ENCODE data around the gene FUOM.
A peak's percentile ranks its signal among the peaks of the same experiment; 100 is the strongest.

FUOM gene

GRCh38 chr10:133361227-133361626, 3.4 kb upstream of the FUOM start:
- H3K4me3 ChIP-seq (ENCODE audit: low read length in 2 of 2) = no peak overlapping the region
- H3K14ac ChIP-seq (ENCODE audit: low read length) = no peak overlapping the region
- no peak overlapping the region for H3K23ac ChIP-seq (ENCODE audit: low read depth, low read length, poor library complexity)
- no peak for DNase-seq (ENCODE audit: low spot score)
- peaks cover 0 to 6% of the 10 kb centered on the region in 2 donors for H3K4me1 ChIP-seq (ENCODE audit: control insufficient read depth in 2 of 2, insufficient read depth in 1 of 2, low read depth in 1 of 2, low read length in 2 of 2)
- no peak overlapping the region for H2BK12ac ChIP-seq (ENCODE audit: low read length)
- H3K4me2 ChIP-seq (ENCODE audit: insufficient read depth, low read length, poor library complexity, severe bottlenecking) = no peak overlapping the region
- peaks cover 6% of the 10 kb centered on the region for H3K79me1 ChIP-seq (ENCODE audit: low read depth, low read length)
- H2AK5ac ChIP-seq (ENCODE audit: low read depth, low read length) = no peak overlapping the region
- no peak overlapping the region for H2BK120ac ChIP-seq (ENCODE audit: low read depth, low read length)
- no CpG with 5 or more reads among the region's 5 CpGs for WGBS, 2 donors (ENCODE audit: extremely low coverage in 2 of 2, insufficient read length in 2 of 2, insufficient replicate concordance in 1 of 2)
- H3K9me3 ChIP-seq (replicated peaks in 1 of 2; ENCODE audit: control insufficient read depth in 2 of 2, insufficient read depth in 1 of 2, low read depth in 1 of 2, low read length in 2 of 2) = peaks cover 0 to 6% of the 10 kb centered on the region in 2 donors
- peaks cover 32 to 46% of the 10 kb centered on the region in 2 donors for H3K36me3 ChIP-seq (replicated peaks in 1 of 2; ENCODE audit: control insufficient read depth in 2 of 2, insufficient read depth in 2 of 2, low read length in 2 of 2)
- no peak overlapping the region for H4K91ac ChIP-seq (ENCODE audit: low read depth, low read length, poor library complexity)
- no peak overlapping the region for H2AFZ ChIP-seq (ENCODE audit: low read length)
- H3K27me3 ChIP-seq (ENCODE audit: control insufficient read depth in 3 of 3, insufficient read depth in 3 of 3, low read depth in 1 of 3, low read length in 3 of 3) = peaks cover 0 to 2% (median 0%) of the 10 kb centered on the region in 3 experiments
- no peak overlapping the region for H4K8ac ChIP-seq (ENCODE audit: low read depth, low read length)
- H3K18ac ChIP-seq (ENCODE audit: low read length) = no peak overlapping the region
- H3K4ac ChIP-seq (ENCODE audit: low read length) = no peak overlapping the region
- no peak overlapping the region for H3K27ac ChIP-seq (replicated peaks; ENCODE audit: low read length)
- H2BK5ac ChIP-seq (ENCODE audit: low read length) = peak overlapping the region; percentile 24
- H2BK15ac ChIP-seq (ENCODE audit: low read length) = no peak overlapping the region
- no peak overlapping the region for H3K9ac ChIP-seq (ENCODE audit: low read depth, low read length, poor library complexity)

DNA sequence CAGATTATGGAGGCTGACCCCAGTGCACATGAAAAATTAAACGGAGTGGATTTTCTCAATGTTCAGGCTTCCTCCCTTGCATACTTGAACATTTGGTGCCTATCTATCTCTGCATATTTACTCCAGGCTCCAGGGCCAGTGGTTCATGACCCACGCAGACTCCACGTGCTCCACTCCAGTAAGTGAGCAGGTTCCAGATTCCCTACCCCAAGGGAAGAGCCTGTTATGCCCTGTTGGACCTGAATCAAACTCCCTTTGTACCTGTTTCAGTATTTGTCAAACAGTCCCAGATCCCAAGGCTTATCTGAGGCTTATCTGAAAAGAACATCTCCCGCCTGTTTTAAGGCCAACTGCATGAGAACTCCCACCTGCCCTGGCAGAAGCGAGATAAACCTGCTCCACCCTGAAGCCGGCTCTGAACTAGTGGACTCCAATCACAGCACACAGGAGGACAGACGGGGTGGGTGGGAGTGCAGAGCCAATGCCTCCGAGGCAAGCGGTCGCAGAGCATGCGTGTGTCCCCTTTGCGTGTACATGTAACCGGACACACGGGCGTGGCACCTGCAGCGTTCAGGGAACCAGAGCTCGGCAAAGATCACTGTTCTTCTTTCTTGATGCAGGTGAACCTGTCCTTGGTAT, 2.3 kb upstream of the FUOM start:
- Histone ChIP-seq H2AFZ (ENCODE audit: low read length) (no peak overlapping the region), H3K9me3 (replicated peaks in 1 of 2; ENCODE audit: control insufficient read depth in 2 of 2, insufficient read depth in 1 of 2, low read depth in 1 of 2, low read length in 2 of 2) (peaks cover 0 to 6% of the 10 kb centered on the region in 2 donors), H3K27ac (replicated peaks; ENCODE audit: low read length) (no peak overlapping the region), H2BK120ac (ENCODE audit: low read depth, low read length) (no peak overlapping the region), H3K18ac (ENCODE audit: low read length) (no peak overlapping the region), H3K79me1 (ENCODE audit: low read depth, low read length) (peaks cover 6% of the 10 kb centered on the region), H3K4me2 (ENCODE audit: insufficient read depth, low read length, poor library complexity, severe bottlenecking) (no peak overlapping the region), H3K4me3 (ENCODE audit: low read length in 2 of 2) (no peak overlapping the region), H4K91ac (ENCODE audit: low read depth, low read length, poor library complexity) (no peak overlapping the region), H2BK12ac (ENCODE audit: low read length) (no peak overlapping the region), H3K4me1 (ENCODE audit: control insufficient read depth in 2 of 2, insufficient read depth in 1 of 2, low read depth in 1 of 2, low read length in 2 of 2) (peaks cover 0 to 6% of the 10 kb centered on the region in 2 donors), H3K36me3 (replicated peaks in 1 of 2; ENCODE audit: control insufficient read depth in 2 of 2, insufficient read depth in 2 of 2, low read length in 2 of 2) (peaks cover 26 to 35% of the 10 kb centered on the region in 2 donors), H2BK15ac (ENCODE audit: low read length) (no peak overlapping the region), H3K23ac (ENCODE audit: low read depth, low read length, poor library complexity) (no peak overlapping the region), H4K8ac (ENCODE audit: low read depth, low read length) (peak overlapping the region; percentile 52), H3K27me3 (ENCODE audit: control insufficient read depth in 3 of 3, insufficient read depth in 3 of 3, low read depth in 1 of 3, low read length in 3 of 3) (peaks cover 0 to 2% (median 0%) of the 10 kb centered on the region in 3 experiments), H2AK5ac (ENCODE audit: low read depth, low read length) (no peak overlapping the region), H3K4ac (ENCODE audit: low read length) (no peak overlapping the region), H2BK5ac (ENCODE audit: low read length) (no peak overlapping the region), H3K9ac (ENCODE audit: low read depth, low read length, poor library complexity) (no peak overlapping the region), H3K14ac (ENCODE audit: low read length) (no peak overlapping the region)
- DNase-seq (ENCODE audit: low spot score) = no peak
- no CpG with 5 or more reads among the region's 17 CpGs for WGBS, 2 donors (ENCODE audit: extremely low coverage in 2 of 2, insufficient read length in 2 of 2, insufficient replicate concordance in 1 of 2)

DNA sequence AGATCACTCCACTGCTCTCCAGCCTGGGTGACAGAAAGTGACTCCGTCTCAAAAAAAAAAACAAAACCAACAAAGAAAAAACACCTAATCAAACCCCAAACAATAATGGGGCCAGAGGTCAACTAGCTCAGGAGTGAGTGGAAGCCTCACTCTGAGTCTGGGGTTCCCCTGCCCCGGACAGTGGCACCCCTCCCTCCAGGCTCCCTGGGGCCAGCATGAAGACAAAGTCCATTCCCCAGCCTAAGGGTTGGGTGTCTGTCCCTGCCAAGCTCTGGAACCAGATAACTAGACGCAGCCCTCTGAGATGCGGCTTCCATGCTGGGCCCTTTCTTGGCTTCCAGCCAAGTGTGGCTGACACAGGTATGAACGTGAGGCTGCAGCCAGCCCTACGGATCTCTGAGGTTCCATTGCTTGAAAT, 1.7 kb upstream of the FUOM start:
- Histone ChIP-seq H3K9me3 (replicated peaks in 1 of 2; ENCODE audit: control insufficient read depth in 2 of 2, insufficient read depth in 1 of 2, low read depth in 1 of 2, low read length in 2 of 2) (peaks cover 0 to 6% of the 10 kb centered on the region in 2 donors), H3K4me1 (ENCODE audit: control insufficient read depth in 2 of 2, insufficient read depth in 1 of 2, low read depth in 1 of 2, low read length in 2 of 2) (peaks cover 0 to 6% of the 10 kb centered on the region in 2 donors), H3K23ac (ENCODE audit: low read depth, low read length, poor library complexity) (no peak overlapping the region), H3K27ac (replicated peaks; ENCODE audit: low read length) (no peak overlapping the region), H3K4ac (ENCODE audit: low read length) (no peak overlapping the region), H3K9ac (ENCODE audit: low read depth, low read length, poor library complexity) (no peak overlapping the region), H3K4me2 (ENCODE audit: insufficient read depth, low read length, poor library complexity, severe bottlenecking) (no peak overlapping the region), H3K4me3 (ENCODE audit: low read length in 2 of 2) (no peak overlapping the region), H2BK12ac (ENCODE audit: low read length) (no peak overlapping the region), H3K27me3 (ENCODE audit: control insufficient read depth in 3 of 3, insufficient read depth in 3 of 3, low read depth in 1 of 3, low read length in 3 of 3) (peaks cover 0 to 2% (median 0%) of the 10 kb centered on the region in 3 experiments), H3K36me3 (replicated peaks in 1 of 2; ENCODE audit: control insufficient read depth in 2 of 2, insufficient read depth in 2 of 2, low read length in 2 of 2) (peaks cover 20 to 30% of the 10 kb centered on the region in 2 donors), H2BK5ac (ENCODE audit: low read length) (no peak overlapping the region), H4K91ac (ENCODE audit: low read depth, low read length, poor library complexity) (no peak overlapping the region), H3K79me1 (ENCODE audit: low read depth, low read length) (peaks cover 6% of the 10 kb centered on the region), H3K14ac (ENCODE audit: low read length) (no peak overlapping the region), H2AK5ac (ENCODE audit: low read depth, low read length) (no peak overlapping the region), H3K18ac (ENCODE audit: low read length) (no peak overlapping the region), H2BK15ac (ENCODE audit: low read length) (no peak overlapping the region), H2BK120ac (ENCODE audit: low read depth, low read length) (no peak overlapping the region), H4K8ac (ENCODE audit: low read depth, low read length) (no peak overlapping the region), H2AFZ (ENCODE audit: low read length) (no peak overlapping the region)
- DNase-seq (ENCODE audit: low spot score) = no peak
- no CpG with 5 or more reads among the region's 6 CpGs for WGBS, 2 donors (ENCODE audit: extremely low coverage in 2 of 2, insufficient read length in 2 of 2, insufficient replicate concordance in 1 of 2)

- no peak overlapping the region for H3K4me2 ChIP-seq (ENCODE audit: insufficient read depth, low read length, poor library complexity, severe bottlenecking)
- peaks cover 18 to 24% of the 10 kb centered on the region in 2 donors for H3K36me3 ChIP-seq (replicated peaks in 1 of 2; ENCODE audit: control insufficient read depth in 2 of 2, insufficient read depth in 2 of 2, low read length in 2 of 2)
- peaks cover 0 to 2% (median 0%) of the 10 kb centered on the region in 3 experiments for H3K27me3 ChIP-seq (ENCODE audit: control insufficient read depth in 3 of 3, insufficient read depth in 3 of 3, low read depth in 1 of 3, low read length in 3 of 3)
- H2AFZ ChIP-seq (ENCODE audit: low read length) = no peak overlapping the region
- H3K79me1 ChIP-seq (ENCODE audit: low read depth, low read length) = peaks cover 6% of the 10 kb centered on the region
- no peak for DNase-seq (ENCODE audit: low spot score)
- H3K4ac ChIP-seq (ENCODE audit: low read length) = no peak overlapping the region
- no peak overlapping the region for H3K27ac ChIP-seq (replicated peaks; ENCODE audit: low read length)
- H3K9ac ChIP-seq (ENCODE audit: low read depth, low read length, poor library complexity) = no peak overlapping the region
- H2AK5ac ChIP-seq (ENCODE audit: low read depth, low read length) = peak overlapping the region; percentile 100
- H2BK15ac ChIP-seq (ENCODE audit: low read length) = peak overlapping the region; percentile 92
- no peak overlapping the region for H3K14ac ChIP-seq (ENCODE audit: low read length)
- no peak overlapping the region for H3K4me3 ChIP-seq (ENCODE audit: low read length in 2 of 2)
- H2BK120ac ChIP-seq (ENCODE audit: low read depth, low read length) = peak overlapping the region; percentile 72
- H3K23ac ChIP-seq (ENCODE audit: low read depth, low read length, poor library complexity) = no peak overlapping the region
- peaks cover 0 to 6% of the 10 kb centered on the region in 2 donors for H3K4me1 ChIP-seq (ENCODE audit: control insufficient read depth in 2 of 2, insufficient read depth in 1 of 2, low read depth in 1 of 2, low read length in 2 of 2)
- H4K8ac ChIP-seq (ENCODE audit: low read depth, low read length) = no peak overlapping the region
- WGBS, 2 donors (ENCODE audit: extremely low coverage in 2 of 2, insufficient read length in 2 of 2, insufficient replicate concordance in 1 of 2) = no CpG with 5 or more reads among the region's 11 CpGs
- no peak overlapping the region for H3K18ac ChIP-seq (ENCODE audit: low read length)
- no peak overlapping the region for H4K91ac ChIP-seq (ENCODE audit: low read depth, low read length, poor library complexity)
- peak overlapping the region; percentile 6 for H2BK12ac ChIP-seq (ENCODE audit: low read length)
- H3K9me3 ChIP-seq (replicated peaks in 1 of 2; ENCODE audit: control insufficient read depth in 2 of 2, insufficient read depth in 1 of 2, low read depth in 1 of 2, low read length in 2 of 2) = peaks cover 0 to 6% of the 10 kb centered on the region in 2 donors
- no peak overlapping the region for H2BK5ac ChIP-seq (ENCODE audit: low read length)
Observed at GRCh38 chr10:133358925-133359310, 1.1 kb upstream of the FUOM start.

All from neuronal stem cell (in vitro differentiated cells).